GM18861 (cell line): ENCODE results near the gene DNM3.

Experiments
- ATAC-seq: cut with Tn5 transposase; IDR thresholded peaks from one replicate; pipeline ENCODE4 v1.9.1; 2021; ENCODE audit not compliant: unreplicated experiment

DNM3 gene

GRCh38 chr1:172135978-172136610 is 294.8 kb downstream of the DNM3 start:
- ATAC-seq, result no peak

- no peak for ATAC-seq
Observed at GRCh38 chr1:172136925-172137324, 295.6 kb downstream of the DNM3 start.

DNA sequence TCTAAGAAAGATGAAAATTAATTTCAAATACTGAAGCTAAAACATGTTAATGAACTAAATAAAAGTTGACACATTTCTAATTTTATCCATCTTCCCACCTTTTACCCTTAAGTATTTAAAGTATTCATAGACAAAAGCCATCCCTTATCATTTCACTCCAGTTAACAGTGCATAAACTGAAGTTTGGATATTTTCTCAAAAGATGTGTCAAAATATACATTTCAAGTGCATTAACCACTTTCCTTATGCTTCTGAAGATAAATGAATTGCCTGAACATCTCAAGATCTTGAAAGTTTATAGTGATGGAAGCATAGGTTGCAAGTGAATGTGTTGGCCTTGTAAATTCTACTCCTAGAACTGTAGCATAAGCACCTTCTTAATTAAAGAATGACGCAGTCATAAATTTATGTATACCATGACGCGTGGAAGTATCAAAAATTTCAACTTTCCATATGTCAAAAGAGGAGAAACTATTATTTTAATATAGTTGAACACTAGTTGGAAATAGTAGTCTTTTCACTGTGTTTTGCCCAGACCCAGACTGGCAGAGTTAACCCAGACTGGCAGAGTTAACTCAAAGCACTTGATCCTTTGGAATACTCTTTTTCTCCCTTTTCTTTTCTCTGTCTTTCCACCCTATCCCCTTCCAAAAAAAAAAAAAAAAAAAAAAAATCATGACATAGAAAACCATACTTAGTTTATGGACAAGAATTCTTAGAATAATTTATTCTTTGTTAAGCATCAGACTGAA is 296.6 kb downstream of the DNM3 start:
- ATAC-seq, result no peak

DNA sequence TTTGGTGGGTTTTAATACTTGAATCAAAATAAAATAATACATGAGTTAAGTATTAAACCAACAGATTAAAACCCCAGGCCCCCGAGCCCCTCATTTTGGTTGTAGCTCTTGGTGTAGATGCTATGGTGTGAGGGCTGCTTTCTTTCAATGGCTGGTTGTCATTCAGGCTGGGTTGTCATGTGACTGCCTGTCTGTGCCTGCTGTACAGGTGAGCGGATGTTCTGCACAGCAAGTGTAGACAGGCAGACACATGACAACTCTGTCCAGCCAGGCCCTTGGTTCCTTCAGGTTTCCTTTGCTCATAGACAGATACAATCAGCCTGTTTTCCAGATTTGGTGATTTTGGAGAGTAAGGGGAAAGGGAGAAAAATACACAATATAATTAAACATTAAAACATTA is 297.3 kb downstream of the DNM3 start:
- no peak for ATAC-seq

- ATAC-seq, result no peak
Observed at GRCh38 chr1:172139196-172139595, 297.9 kb downstream of the DNM3 start.

- ATAC-seq, result no peak
Observed at GRCh38 chr1:172140072-172140471, 298.8 kb downstream of the DNM3 start.

- no peak for ATAC-seq
Observed at GRCh38 chr1:172140591-172140990, 299.3 kb downstream of the DNM3 start.

GRCh38 chr1:172141341-172141881 is 300.1 kb downstream of the DNM3 start:
- ATAC-seq, result no peak

GRCh38 chr1:172142324-172142723 is 301.0 kb downstream of the DNM3 start:
- no peak for ATAC-seq

DNA sequence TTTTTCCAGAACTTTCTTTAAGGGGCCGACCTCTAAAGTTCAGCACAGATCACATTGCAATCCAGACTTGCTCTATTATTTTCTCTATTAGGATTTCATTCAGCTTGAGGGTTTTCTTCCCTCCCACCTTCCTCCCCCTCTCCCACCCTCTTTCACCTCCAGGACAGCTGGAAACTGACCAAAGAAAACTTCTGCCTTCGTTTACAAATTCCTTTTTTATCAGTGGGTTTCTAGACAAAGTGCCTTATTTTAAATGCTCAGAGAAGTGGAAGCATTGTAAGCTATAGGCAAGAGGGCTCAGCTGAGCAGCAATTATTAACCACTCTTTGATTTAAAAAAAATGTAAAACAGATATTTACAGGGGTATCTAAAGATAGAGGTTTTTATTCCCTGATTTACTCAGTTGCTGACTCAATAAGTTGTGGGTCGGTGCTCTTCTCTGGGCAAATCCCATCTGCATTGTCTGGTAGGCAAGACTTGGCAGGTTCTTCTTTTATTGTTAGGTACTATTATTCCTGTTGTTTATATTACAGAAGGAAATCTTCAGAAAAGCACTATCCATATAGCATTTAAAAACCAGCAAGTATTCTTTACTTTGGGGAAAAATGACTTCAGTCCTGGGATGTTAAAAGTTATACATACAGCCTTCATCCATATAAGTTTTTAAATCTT is 302.2 kb downstream of the DNM3 start:
- no peak for ATAC-seq

DNA sequence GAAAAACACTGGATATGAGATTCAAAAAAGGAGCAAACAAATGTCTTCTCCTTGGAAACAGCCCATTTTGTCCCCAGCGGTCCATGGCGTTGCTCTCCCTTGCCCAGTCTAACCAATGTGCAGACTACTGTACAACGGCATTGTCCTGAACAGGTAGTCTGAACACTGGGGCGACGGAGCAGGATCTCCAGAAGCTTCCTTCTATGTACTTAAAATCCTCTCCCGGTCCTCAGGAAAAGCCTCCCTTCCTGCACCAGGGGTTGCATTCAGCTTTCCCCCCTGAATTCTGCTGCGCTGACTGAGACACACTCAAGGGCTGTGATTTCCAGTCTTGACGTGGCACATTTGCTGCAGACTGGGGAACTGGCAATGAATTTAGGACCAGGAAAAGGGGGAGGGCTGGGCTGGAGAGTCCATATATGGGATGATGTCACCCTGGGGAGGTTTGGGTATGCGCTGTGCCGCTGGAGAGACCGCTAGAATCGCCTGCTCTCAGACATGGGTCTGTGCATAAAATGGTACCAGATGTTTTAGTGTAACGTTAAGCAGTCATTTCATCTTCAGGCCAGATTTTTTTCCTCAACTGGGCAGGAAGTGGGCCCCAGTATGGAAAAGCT is 303.3 kb downstream of the DNM3 start:
- ATAC-seq, result no peak

DNA sequence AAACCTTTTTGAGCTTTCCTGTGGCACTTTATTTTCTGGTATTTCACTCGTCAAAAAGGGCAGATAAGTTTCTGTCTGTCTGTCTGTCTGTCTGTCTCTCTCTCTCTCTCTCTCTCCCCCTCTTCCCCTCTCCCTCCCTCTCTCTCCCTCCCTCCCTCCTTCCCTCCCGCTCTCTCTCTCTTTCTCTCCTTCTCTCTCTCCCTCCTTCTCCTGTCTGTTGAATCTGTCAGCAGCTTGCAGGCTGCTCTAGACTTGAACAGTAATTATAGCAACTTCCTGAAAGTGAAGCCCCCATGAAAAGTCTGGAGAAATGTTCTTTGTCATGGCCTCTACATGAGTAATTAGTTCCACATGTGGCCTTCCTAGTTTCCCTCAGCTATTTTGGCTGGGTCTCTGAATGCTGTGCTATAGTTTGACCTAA is 303.9 kb downstream of the DNM3 start:
- ATAC-seq, result no peak

DNA sequence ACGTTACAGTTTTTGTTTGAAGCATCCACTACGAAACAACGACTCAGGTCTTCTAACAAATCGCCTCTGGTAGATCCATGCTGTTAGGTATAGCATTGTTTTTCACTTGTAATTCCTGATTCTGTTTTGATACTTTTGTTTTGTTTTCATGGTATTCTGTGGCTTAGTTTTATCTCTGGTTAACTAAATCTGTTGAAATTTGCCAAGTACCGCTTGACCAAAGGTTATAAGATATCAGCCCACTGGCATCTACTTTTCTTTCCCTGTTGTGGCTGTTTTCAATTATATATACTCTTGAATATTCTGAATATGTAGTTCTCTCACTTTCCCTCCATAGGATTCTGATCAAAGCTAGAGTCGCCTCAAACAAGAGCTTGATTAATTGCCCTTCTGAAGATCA is 304.4 kb downstream of the DNM3 start:
- no peak for ATAC-seq

GRCh38 chr1:172146141-172146850 is 305.0 kb downstream of the DNM3 start:
- no peak for ATAC-seq

- no peak for ATAC-seq
Observed at GRCh38 chr1:172147541-172147940, 306.2 kb downstream of the DNM3 start.

GRCh38 chr1:172148213-172148612 is 306.9 kb downstream of the DNM3 start:
- no peak for ATAC-seq

GRCh38 chr1:172148707-172149106 is 307.4 kb downstream of the DNM3 start:
- no peak for ATAC-seq

- no peak for ATAC-seq
Observed at GRCh38 chr1:172149346-172149745, 308.0 kb downstream of the DNM3 start.

DNA sequence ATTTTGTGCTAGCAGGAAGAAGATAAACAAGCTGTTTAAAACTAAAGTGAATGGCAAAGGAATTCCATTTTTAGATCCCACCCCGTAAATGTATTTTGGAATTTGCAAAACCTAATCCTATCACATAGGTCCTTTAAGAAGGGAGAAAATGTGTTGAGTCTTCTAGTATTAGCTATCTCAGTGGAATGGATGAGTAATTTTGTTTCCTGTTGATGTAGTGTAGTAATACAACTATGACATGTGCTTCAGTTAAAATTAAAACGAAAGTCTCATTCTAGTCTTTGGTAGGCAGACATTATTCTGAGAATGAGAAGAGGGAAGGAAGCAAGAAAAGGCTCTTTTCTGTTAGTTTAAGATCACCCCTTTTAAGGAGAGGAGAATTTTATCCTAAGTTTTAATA is 313.3 kb downstream of the DNM3 start:
- peak; percentile 99 for ATAC-seq

DNA sequence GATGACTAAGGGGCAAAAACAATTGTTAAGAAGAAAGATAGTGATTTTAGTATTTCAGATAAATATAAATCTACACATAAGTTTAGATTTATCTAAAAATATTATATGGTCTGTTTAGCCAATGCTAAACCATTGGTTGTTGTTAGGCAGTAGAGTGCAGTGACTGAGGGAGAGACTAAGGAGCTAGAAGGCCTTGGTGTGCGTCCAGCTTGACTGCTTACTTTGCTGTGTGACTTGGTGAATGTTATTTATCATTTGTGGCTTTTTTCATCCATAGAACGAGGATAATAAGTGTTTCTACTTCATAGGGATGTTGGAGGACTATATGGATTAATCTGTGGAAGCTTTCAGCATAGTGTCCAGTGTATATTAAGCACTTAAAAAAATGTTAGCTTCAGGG is 314.5 kb downstream of the DNM3 start:
- no peak for ATAC-seq

DNA sequence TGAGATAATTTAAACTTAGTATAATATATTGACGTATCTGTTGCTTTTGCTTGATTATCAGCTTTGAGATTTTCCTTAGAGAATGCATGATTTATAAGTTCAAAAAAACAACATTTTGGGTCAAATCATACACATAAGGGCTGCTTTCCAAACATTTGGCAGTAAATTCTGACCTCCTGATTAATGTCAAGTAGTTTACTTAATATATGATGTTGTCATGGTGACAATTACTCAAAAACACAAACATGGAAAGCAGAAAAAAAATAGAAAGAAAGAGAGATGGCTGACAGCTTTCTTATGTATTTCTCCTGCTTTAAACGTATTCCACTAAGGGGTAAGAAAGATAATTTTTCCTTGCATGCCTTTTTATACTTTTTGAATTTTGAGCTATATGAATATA is 320.9 kb downstream of the DNM3 start:
- no peak for ATAC-seq
